ENCODE measurements around the gene VPS13D. TPM values are rescaled to one million over a fixed set of nuclear protein-coding genes. Genes with fewer than 3 reads are reported as not detected.

The VPS13D gene
- total RNA-seq, 1 experiment from 2014 or later = 30.7 TPM

DNA sequence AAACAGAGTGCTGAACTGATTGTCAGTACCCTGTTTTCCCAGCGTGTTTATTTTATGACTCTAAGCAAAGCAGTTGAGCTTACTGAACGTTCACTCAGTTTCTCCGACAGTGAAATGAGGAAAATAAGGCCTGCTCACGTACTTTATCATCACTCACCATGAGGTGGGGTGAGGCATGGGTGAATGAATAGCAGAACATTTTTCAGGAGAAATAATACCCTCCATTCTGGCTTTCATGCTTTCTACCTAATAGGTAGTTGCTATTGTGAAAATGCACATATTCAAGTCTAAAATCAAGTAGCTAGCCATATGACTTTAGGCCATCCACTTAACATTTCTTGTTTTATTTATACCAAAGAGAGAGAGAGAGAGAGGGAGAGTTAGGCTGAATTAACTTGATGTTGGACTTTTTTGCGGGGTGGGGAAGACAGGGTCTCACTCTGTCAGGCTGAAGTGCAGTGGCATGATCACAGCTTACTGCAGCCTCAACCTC, 178.2 kb downstream of the VPS13D start:
- intact Hi-C loops (cut with micrococcal nuclease) = loop anchor here (1.0 to 5.0 kb wide), 7 partner anchors 27 to 211 kb away; no protein-coding TSS in a partner anchor
- Histone ChIP-seq H4K20me1 (ENCODE audit: low read length) (no peaks in the 10 kb centered on the region), H3K27me3 (ENCODE audit: low read length) (no peaks in the 10 kb centered on the region), H3K4me3 (ENCODE audit: low read length) (no peak overlapping the region), H3K27ac (ENCODE audit: low read length) (peak overlapping the region; percentile 56), H2AFZ (ENCODE audit: low read length) (no peak overlapping the region), H3K79me2 (ENCODE audit: low read length) (no peaks in the 10 kb centered on the region), H3F3A (ENCODE audit: low read length, unreplicated experiment) (no peaks in the 10 kb centered on the region), H3K36me3 (ENCODE audit: low read depth, low read length) (peaks cover 31% of the 10 kb centered on the region), H3K9me2 (replicated peaks; ENCODE audit: low read length) (no peaks in the 10 kb centered on the region), H3K4me1 (ENCODE audit: insufficient read depth, low read length) (peaks cover 31% of the 10 kb centered on the region), H3K4me2 (ENCODE audit: low read length) (peak overlapping the region; percentile 25), H3K9me3 (ENCODE audit: low read length) (0 out of 2 replicates have a peak, but pooled peaks cover 4% of the 10 kb centered on the region), H3K9ac (ENCODE audit: low read length) (0 out of 2 replicates have a peak overlapping the region, but pooled peaks have one; percentile 5)
- CTCF ChIA-PET = interaction anchor here (1.0 to 1.7 kb wide), 2 partner anchors 71 to 211 kb away, joined by 4 to 10 read pairs; no protein-coding TSS in a partner anchor
- POLR2A ChIA-PET (ENCODE audit: unreplicated experiment) = no interaction called here
- BruUV-seq (replicated peaks) = TSS peak; percentile 20
- ATAC-seq (no peak), DNase-seq (no peak)
- TF ChIP-seq CTCF (conservative IDR thresholded peaks at IDR 0.05; ENCODE audit: low read depth, low read length) (no peak), EZH2phosphoT487 (IDR thresholded peaks at IDR 0.05; ENCODE audit: borderline replicate concordance, low read length) (no peak), EZH2 (IDR thresholded peaks at IDR 0.05; ENCODE audit: low read length, unreplicated experiment) (no peak)

DNA sequence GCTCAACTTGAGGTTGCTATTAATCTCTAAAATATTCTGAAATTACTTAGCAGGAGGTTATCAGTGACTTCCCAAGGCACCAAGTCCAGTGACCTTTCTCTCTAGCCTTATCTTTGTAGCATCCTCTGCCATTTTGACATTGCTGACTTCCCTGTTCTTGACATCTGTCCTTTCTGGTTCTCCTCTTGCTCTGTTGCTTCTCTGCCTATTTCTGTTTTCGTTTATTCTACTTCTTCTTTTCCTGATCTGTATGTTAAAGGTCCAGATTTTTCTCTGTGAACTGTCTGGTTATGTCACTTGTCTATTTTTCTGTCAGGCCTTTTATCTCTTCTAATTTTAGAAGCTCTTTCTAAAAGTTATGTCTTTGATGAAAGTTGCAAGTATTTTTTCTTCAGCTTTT, 178.8 kb downstream of the VPS13D start:
- Histone ChIP-seq H3K4me3 (ENCODE audit: low read length) (no peak overlapping the region), H3K27me3 (ENCODE audit: low read length) (no peaks in the 10 kb centered on the region), H3K36me3 (ENCODE audit: low read depth, low read length) (peaks cover 26% of the 10 kb centered on the region), H3K27ac (ENCODE audit: low read length) (no peak overlapping the region), H3K79me2 (ENCODE audit: low read length) (no peaks in the 10 kb centered on the region), H3F3A (ENCODE audit: low read length, unreplicated experiment) (no peaks in the 10 kb centered on the region), H4K20me1 (ENCODE audit: low read length) (no peaks in the 10 kb centered on the region), H3K4me1 (ENCODE audit: insufficient read depth, low read length) (peaks cover 31% of the 10 kb centered on the region), H3K4me2 (ENCODE audit: low read length) (no peak overlapping the region), H3K9me2 (replicated peaks; ENCODE audit: low read length) (no peaks in the 10 kb centered on the region), H3K9ac (ENCODE audit: low read length) (no peak overlapping the region), H3K9me3 (ENCODE audit: low read length) (0 out of 2 replicates have a peak, but pooled peaks cover 4% of the 10 kb centered on the region), H2AFZ (ENCODE audit: low read length) (no peak overlapping the region)
- DNase-seq = no peak
- no peak for TF ChIP-seq EZH2 (IDR thresholded peaks at IDR 0.05; ENCODE audit: low read length, unreplicated experiment)
- no peak for TF ChIP-seq EZH2phosphoT487 (IDR thresholded peaks at IDR 0.05; ENCODE audit: borderline replicate concordance, low read length)
- no peak for TF ChIP-seq CTCF (conservative IDR thresholded peaks at IDR 0.05; ENCODE audit: low read depth, low read length)
- no peak for ATAC-seq
- intact Hi-C loops (cut with micrococcal nuclease) = loop anchor here (5.0 kb wide), 1 partner anchor 54 kb away; no protein-coding TSS in a partner anchor
- BruUV-seq (replicated peaks) = no TSS peak
- ChIA-PET CTCF (interaction anchor here (1.0 kb wide), 1 partner anchor 70 kb away, joined by 4 read pairs; no protein-coding TSS in a partner anchor), POLR2A (ENCODE audit: unreplicated experiment) (no interaction called here)

- no peak overlapping the region for H3K4me3 ChIP-seq (ENCODE audit: low read length)
- intact Hi-C loops (cut with micrococcal nuclease) = loop anchor here (5.0 kb wide), 1 partner anchor 53 kb away; no protein-coding TSS in a partner anchor
- no TSS peak for BruUV-seq (replicated peaks)
- TF ChIP-seq EZH2 (IDR thresholded peaks at IDR 0.05; ENCODE audit: low read length, unreplicated experiment) = no peak
- TF ChIP-seq EZH2phosphoT487 (IDR thresholded peaks at IDR 0.05; ENCODE audit: borderline replicate concordance, low read length) = no peak
- no peak for TF ChIP-seq CTCF (conservative IDR thresholded peaks at IDR 0.05; ENCODE audit: low read depth, low read length)
- ATAC-seq (no peak), DNase-seq (no peak)
- no peaks in the 10 kb centered on the region for H4K20me1 ChIP-seq (ENCODE audit: low read length)
- H3F3A ChIP-seq (ENCODE audit: low read length, unreplicated experiment) = no peaks in the 10 kb centered on the region
- H3K9me2 ChIP-seq (replicated peaks; ENCODE audit: low read length) = no peaks in the 10 kb centered on the region
- no peak overlapping the region for H2AFZ ChIP-seq (ENCODE audit: low read length)
- H3K9me3 ChIP-seq (ENCODE audit: low read length) = 0 out of 2 replicates have a peak, but pooled peaks cover 4% of the 10 kb centered on the region
- no peaks in the 10 kb centered on the region for H3K79me2 ChIP-seq (ENCODE audit: low read length)
- H3K27me3 ChIP-seq (ENCODE audit: low read length) = no peaks in the 10 kb centered on the region
- H3K36me3 ChIP-seq (ENCODE audit: low read depth, low read length) = peaks cover 18% of the 10 kb centered on the region
- peaks cover 40% of the 10 kb centered on the region for H3K4me1 ChIP-seq (ENCODE audit: insufficient read depth, low read length)
- no peak overlapping the region for H3K27ac ChIP-seq (ENCODE audit: low read length)
- no peak overlapping the region for H3K9ac ChIP-seq (ENCODE audit: low read length)
- H3K4me2 ChIP-seq (ENCODE audit: low read length) = no peak overlapping the region
- ChIA-PET CTCF (no interaction called here), POLR2A (ENCODE audit: unreplicated experiment) (no interaction called here)
Observed at GRCh38 chr1:12409681-12410080, 179.9 kb downstream of the VPS13D start.

Data from PC-3 (cell line).